HL-60/S4 (cell line): ENCODE measurements around the gene USP9X.
"Not testable (repeated sequence)": the region's sequence is repeated elsewhere in the genome, so short reads cannot be mapped to it uniquely, and the experiment has no call there.

Experiments
- in situ Hi-C: fragments of 300-500 bp; cut with MboI; formaldehyde crosslinking; loops from 2 replicates; pipeline ENCODE4 v1.14.3; 2022; ENCODE audit warnings: low sequenced_read_pairs

The USP9X gene

DNA sequence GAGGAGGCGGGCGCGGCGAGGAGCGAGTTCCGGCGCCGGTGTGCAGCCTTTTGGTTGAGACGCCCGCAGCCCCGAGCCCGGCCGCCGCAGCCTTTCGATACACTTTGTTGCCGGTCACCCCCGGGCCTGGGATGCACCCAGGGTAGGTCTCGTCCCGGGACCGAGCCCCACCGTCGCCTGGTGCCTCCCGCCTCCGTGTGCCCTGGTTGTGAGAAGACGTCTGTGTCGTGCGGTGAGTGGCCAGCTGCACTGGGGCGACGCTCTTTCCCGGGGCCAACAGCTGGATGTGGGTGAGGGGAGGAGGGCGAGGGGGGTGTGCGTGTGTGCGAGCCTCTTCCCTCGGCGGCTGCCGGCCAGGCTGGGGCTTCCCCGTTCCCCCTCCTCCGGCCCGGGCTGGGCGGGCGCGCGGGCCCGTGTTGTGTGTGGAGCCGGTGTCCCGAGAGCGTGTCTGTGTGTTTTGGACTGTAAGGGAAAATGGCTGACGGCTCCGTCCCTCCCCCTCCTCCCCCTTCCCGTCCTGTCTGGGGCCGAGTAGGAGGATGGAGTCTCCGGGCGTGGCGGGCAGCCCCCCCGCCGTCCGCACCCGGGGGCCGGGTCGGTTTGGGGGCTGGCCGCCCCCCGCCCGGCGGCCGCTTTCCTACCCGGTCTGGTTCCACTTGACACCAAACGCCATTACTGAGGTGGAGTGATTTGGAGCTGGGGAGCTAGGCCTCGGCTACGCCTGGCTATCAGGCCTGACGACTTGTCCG lies 807 bp downstream of the USP9X start:
- in situ Hi-C loops = no loop called here

DNA sequence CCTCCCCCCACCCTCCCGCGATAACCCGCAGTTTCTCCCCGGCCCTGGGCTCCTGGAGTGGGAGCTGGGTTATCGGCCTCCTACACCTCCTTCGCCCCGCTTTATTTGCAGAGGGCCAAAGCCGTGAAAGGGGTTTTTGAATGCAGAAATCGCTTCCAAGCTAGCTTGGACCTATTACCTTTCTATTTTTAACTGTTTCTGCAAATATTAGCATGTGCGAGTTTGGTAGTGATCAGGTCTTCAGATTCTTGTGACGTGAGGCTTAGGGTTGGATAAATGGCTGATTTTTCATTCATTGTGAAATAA lies 1.3 kb downstream of the USP9X start:
- in situ Hi-C loops = no loop called here

DNA sequence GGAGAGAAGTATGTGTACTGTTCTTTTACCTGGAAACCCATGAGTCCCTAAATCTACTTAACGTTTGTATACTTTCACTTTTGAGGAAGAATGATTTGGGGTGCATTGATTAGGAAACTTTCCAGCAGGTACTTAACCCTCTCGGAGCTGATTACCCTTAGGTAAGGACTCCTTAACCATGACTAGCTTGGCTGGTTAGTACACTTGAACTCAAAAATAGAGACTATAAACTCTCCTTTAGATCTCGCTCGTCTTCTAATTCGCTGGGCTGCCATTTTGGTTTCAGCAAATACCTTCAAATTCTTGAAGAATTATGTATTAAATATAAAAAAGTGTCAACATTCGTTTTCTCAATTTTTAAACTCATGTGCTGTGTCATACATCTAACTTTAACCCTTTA lies 2.0 kb downstream of the USP9X start:
- in situ Hi-C loops = no loop called here

DNA sequence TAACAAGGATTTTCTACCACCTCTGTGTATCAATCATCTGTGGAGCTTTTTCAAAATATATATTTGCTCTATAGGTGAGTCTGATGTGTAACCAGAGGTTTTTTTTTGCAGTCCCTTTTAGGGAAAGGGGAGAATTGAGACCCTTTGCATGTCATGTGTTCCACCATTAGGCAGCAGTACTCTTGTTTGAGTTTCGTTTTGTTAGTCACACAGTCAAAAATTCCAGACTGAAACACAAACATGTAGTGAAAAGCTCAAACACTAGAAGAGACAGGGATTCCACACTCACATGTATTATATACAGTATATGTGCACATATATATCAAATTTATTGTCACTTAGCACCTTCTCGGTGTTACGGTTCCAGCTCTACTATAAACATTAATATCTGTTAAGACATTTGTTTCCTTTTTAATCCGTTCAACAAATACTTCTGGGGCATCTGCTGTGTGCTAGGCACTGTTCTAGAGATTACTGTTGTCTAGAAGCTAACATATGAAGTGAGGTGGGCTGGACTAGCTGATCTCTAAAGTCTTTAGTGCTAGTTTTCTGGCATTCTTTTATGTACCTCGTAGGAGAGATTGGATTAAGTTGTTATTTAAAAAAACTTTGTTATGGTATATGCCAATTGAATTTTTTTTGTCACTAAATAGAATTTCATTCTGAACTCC lies 5.5 kb downstream of the USP9X start:
- in situ Hi-C loops = no loop called here

DNA sequence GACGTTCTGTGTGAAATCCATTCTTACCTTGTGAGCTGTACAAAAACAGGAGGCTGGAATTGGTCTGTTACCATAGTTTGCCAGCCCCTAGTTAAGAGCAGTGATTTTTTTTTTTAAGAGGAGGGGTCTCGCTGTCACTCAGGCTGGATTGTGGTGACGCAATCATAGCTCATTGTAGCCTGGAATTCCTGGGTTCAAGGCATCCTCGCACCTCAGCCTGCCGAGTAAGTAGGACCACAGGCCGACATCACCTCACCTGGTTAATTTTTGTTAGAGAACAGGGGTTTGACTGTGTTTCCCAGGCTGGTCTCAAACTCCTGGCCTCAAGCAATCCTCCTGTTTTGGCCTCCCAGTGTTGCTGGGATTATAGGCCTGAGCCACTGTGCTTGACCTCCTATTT lies 7.5 kb downstream of the USP9X start:
- in situ Hi-C loops = no loop called here

DNA sequence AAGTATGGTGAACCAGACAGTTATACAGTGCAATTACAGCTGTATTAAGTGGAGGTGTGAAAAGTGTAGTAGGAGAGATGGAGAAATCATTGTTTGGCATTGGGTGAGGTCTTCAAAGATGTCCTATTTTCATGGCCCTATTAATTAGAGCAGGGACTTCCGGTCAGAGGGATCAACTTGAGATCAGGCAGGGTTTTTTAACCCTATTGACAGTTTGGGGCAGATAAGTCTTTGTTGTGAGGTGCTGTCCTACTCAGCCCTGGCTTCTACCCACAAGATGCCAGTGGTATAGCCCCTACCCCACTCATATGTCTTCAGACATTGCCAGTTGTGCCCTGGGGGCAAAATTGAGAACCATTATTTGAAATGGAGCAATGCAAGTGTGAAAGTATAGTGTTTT lies 9.9 kb downstream of the USP9X start:
- in situ Hi-C loops = no loop called here

DNA sequence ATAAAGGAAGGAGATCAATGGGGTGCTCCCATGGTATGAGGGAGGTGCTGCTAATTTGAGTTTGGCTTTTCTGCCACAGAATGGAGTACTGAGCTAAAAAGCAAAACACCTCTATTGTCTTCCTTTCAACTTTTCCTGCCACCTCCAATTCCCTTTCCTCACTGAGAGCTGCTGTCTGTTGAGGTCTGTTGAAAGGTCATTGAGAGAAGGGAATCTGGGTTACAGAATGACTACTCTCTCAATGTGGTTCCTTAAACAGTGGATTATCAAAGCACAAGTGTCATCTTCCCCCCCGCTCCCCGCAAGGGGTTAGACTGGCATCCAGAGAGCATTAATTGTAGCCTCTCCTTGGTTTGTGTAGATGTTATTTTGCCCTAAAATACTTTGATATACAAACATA lies 10.7 kb downstream of the USP9X start:
- in situ Hi-C loops = no loop called here

DNA sequence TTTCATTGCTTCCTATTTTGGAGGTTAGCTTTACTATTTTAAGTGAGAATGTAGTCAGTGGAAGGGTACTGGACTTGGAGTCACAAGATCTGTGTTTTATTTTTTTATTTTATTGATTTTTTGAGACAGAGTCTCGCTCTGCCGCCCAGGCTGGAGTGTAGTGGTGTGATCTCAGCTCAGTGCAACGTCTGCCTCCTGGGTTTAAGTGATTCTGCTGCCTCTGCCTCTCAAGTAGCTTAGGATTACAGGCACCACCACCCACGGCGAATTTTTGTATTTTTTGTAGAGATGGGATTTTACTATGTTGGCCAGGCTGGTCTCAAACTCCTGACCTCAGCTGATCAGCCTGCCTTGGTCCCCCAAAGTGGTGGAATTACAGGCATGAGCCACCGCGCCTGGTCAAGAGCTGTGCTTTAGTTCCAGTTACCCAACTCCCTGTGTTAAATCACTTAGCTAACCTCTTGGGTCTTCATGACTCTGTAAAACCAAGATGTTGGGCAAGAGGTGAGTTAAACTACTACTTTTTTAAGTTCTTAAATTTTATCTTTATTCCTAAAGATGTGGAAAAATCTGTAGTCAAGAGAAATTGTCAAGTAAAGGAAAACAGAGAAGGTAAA lies 11.2 kb downstream of the USP9X start:
- in situ Hi-C loops = no loop called here

DNA sequence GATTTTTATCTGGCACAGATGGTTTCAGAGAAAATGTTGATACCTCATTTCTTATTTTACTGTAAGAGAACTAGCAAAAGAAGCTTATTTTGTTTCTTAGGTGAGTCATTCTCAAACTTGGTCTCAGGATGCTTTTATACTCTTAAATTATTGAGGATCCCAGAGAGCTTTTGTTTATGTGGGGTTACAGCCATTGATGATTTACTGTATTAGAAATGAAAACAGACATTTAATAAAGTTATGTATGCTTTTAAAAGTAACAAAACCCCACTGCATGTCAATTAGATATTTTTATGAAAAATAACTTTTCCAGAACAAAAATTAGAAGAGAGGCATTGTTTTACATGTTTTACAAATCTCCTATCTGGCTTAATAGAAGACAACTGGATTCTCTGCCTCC lies 12.1 kb downstream of the USP9X start:
- in situ Hi-C loops = no loop called here

DNA sequence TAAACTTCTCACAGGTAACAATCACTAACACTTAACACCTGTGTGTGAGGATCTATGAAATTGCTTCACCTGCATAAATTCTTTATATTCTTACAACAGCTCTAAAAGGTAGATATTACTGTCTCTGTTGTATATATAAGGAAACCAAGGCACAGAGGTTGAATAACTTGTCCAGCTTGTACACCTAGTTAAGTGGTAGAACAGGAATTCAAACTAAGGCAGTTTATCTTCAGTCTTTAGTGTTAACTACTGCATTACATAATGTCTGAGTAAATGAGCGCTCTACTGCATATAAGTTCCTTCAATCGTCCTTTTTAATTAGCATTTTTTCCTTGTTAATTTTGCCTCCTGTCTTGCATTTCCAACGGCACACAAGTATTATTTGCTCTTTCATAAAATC lies 15.0 kb downstream of the USP9X start:
- in situ Hi-C loops = no loop called here

DNA sequence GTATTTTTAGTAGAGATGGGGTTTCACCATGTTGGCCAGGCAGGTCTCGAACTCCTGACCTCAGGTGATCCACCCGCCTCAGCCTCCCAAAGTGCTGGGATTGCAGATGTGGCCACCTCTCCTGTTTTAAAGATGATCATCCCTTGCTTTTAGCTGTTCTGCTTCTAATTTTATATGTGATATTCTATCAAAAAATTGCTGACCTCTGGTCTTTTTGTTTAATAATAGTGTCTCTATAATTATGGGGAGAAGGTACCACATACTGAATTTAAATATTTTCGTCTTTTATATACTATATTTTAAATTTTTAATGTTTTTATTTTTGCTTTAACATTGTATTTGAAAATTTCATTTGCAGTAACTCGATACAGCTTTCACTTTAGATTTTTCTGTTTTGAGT lies 15.6 kb downstream of the USP9X start:
- in situ Hi-C loops = no loop called here

DNA sequence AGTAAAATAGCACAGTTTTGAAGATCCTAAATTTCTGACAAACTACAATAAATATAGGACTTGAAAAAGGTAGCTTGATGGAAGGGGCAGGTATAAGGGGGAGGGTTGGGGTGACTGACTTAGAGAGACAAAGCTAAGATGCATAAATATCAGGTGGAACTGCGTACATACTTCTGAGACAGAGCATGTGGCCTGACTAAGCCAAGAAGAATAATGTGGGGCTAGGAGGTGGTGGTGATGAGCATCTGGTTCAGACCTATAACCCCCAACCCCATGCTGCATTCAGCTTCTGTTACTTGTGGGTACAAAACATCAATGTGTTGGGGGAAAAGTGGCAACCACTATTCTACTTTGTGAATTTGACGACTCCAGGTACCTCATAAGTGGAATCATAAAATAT lies 19.8 kb downstream of the USP9X start:
- in situ Hi-C loops = no loop called here

DNA sequence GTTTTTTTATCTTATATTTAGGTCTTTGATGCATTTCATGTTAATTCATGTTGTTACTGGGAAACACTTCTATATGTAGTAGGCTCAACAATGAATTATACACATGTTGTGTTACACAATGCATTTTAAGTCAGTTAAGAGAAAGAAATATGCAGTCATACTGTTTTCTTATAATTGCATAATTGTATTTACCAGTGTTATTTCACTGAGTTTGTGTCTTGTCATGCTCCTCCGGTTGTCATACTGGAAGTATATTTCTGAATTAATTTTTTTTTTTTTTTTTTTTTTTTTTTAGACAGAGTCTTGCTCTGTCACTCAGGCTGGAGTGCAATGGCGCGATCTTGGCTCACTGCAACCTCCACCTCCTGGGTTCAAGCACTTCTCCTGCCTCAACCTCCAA lies 21.0 kb downstream of the USP9X start:
- in situ Hi-C loops = not testable (repeated sequence)

DNA sequence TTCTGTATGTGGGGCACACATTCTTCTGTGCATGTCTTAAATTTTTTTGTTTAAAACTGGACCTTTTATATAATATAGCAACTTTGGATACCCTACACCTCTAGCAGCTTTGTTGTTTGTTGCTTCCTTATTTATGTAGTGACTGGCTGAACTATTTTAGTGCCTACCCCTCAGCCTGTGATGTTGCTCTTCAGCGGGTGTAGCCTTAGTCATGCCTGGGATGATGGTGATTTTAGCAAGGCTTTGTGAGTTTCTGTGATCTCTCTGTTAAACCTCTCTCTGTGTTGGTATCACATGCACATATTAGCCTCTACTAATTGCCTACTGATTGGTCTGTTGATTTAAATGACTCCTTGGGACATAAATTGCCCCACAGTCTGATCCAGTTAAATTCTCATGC lies 22.8 kb downstream of the USP9X start:
- in situ Hi-C loops = no loop called here

DNA sequence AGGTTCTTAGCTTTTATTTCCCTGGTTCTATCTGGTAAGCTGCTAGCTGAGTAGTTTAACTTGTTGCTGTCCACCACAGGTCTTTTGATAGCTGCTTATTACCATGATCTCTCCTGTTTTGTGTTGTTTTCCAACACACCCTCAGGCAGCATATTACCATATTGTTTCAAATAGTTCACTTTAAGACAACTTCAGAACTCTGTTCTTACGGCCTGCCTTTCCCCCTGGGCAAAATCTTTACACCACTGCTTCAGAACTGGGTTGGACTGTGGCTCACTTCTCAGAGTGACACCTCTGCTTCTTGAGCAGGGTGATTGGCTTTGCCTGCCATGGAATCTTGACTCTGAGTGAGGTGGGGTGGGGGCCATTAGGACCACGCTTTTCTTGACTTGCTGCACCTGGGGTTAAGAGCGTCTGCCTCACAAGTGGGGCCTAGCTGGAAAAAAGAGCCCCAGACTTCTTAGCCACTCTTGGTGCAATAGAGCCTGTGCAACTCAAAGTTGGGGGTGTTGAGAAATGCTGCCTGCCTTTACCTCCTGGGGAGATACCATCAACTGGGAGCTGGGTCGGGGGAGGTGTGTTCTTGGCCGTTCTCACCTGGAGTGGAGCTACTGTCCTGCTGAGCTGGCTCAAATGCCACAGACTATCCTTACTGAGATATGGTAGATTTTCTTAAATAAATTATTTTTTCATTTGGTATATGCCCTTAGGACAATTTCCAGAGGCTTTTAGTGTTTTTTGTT lies 23.4 kb downstream of the USP9X start:
- in situ Hi-C loops = no loop called here

DNA sequence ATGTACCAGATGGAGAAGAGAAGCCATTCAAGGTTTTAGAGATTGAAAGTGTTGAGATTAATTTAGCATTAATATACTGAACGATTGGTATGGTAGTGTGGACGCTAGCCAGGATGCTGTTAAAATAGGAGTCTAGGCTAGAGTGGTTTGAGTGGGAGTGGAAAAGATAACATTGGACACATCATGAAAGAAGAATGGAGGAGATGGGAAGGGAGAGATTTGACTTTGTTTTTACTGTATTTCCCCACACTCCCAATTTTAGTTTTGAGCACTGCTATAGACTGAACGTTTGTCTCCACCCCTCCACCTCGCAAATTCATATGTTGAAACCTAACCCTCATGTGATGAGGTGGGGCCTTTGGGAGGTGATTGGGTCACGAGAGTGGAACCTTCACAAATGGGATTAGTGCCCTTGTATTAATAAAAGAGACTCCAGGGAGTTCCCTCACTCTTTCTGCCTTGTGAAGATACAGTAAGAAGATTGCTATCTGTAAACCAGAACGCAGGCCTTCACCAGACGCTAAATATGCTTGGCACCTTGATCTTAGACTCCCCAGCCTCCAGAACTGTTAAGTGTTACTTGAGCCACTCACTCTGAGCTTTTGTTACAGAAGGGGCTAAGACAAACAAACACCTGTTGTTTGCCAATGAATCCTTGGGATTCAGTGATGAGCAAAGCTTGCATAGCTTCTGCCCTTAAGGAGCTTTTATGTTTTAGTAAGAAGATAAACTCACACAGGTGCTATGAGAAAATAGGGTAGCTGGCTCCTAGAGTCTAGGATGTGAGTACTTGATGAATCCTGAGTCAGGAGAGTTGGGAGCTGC lies 25.8 kb downstream of the USP9X start:
- in situ Hi-C loops = loop anchor here (10.0 kb wide), 1 partner anchor 236 kb away; no protein-coding TSS in a partner anchor

DNA sequence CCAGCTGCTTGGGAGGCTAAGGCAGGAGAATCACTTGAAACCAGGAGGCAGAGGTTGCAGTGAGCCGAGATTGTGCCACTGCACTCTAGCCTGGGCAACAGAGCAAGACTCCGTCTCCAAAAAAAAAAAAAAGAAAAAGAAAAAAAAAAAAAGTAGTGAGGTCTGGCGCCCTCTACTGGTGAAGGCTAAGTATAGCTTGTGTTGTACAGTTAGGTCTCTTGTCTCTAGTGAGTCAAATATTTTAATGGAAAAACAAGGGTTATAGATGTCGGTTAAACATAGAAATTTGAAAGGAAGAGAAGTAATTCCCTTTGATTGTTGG lies 29.8 kb downstream of the USP9X start:
- in situ Hi-C loops = loop anchor here (10.0 kb wide), 1 partner anchor 240 kb away; no protein-coding TSS in a partner anchor

DNA sequence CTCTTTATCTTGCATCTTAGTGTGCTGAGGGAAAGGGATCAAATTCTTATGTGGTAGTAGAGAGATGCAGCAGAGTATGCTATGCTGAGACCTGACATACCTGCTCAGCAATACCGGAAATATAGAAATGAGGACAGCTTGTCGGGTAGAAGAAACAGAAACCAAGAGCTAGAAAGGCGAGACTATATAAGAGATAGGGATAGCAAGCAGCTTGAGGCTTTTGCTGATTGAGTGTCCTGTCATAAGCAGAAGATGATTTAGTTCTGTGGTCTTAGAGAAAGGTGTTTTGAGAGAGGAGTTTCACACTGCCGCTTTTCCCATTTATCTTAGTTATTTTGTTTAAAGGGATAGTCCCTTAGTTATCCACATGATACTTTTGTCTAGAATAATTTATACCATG lies 31.7 kb downstream of the USP9X start:
- in situ Hi-C loops = loop anchor here (10.0 kb wide), 1 partner anchor 242 kb away; no protein-coding TSS in a partner anchor

DNA sequence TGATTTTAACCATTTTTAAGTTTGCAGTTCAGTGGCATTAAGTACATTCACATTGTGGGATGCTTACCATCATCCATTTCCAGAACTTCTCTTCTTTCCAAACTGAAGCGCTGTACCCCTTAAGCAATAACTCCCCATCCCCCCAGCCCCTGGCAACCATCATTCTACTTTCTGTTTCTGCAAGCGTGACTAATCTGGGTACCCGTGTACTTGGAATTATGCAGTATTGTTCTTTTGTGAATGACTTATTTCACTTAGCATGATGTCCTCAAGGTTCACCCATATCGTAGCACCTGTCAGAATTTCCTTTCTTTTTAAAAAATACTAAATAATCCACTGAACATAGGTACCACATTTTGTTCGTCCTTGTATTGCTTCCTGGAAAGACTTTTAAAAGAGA lies 32.9 kb downstream of the USP9X start:
- in situ Hi-C loops = loop anchor here (10.0 kb wide), 1 partner anchor 243 kb away; no protein-coding TSS in a partner anchor

DNA sequence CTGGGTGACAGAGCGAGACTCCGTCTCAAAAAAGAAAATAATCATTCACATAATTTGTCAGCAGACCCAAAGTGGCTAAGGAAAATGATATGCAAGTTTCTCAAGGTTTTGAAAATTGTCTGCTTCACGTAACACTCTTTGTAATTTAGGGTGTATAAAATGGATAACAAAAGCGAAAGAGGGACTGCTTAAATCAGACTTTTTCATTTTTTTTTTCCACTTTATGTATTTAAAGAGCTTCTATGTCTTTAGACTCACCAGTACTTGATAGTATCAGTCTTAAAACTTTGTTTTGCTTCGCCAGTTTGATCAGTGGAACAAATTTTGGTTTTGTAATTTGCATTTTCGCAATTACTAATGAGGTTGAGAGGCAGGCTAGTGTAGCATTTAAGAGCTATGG lies 34.6 kb downstream of the USP9X start:
- in situ Hi-C loops = loop anchor here (10.0 kb wide), 1 partner anchor 245 kb away; no protein-coding TSS in a partner anchor

DNA sequence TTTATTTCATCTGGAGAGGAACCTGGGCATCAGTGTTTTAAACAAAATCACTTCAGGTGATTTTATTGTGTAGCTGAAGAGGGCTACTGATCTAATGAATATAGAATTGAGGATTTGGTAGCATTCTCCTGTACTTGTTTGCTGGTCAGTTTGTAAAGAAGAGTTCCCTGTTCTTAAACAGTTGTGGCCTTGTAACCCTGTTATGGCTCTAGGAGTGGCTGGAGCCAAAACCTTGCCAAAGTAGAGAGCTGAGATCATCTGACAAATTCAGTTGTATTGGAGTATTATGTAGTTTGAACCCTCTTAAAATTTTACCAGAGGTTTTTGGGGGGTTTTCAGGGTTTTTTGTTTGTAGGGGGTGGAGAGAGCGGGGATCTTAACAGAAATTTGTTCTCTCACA lies 36.5 kb downstream of the USP9X start:
- in situ Hi-C loops = no loop called here
